CD1c-positive myeloid dendritic cell (primary cell): ENCODE measurements around the gene TIGD7.

Experiments used
- DNase-seq: peaks from one replicate; pipeline ENCODE4 v3.0.0-alpha.2; 2016; ENCODE audit errors: extremely low spot score

TIGD7 gene

GRCh38 chr16:3305109-3306068, at the start of gene TIGD7, which contains the start of gene ZNF75A:
TSS of gene TIGD7 (minus strand) at chr16:3305430. CDS start at chr16:3300614, 4,816 bp downstream.
TSS of gene ZNF75A (plus strand) at chr16:3305497. CDS start at chr16:3308429, 2,932 bp downstream.
- DNase-seq, result peak; percentile 92

GRCh38 chr16:3349175-3349574, 43.9 kb upstream of the TIGD7 start:
- DNase-seq, result no peak

GRCh38 chr16:3348547-3349167, 43.4 kb upstream of the TIGD7 start:
- DNase-seq, result no peak

GRCh38 chr16:3347586-3347985, 42.4 kb upstream of the TIGD7 start:
- no peak for DNase-seq

GRCh38 chr16:3346041-3346440, 40.8 kb upstream of the TIGD7 start:
- DNase-seq, result no peak

- DNase-seq, result no peak
Observed at GRCh38 chr16:3328643-3329042, 23.4 kb upstream of the TIGD7 start.

- DNase-seq, result no peak
Observed at GRCh38 chr16:3328104-3328503, 22.9 kb upstream of the TIGD7 start.

GRCh38 chr16:3327514-3327913, 22.3 kb upstream of the TIGD7 start:
- no peak for DNase-seq

GRCh38 chr16:3321816-3322215, 16.6 kb upstream of the TIGD7 start:
- DNase-seq, result no peak

GRCh38 chr16:3317315-3317999, 12.2 kb upstream of the TIGD7 start:
- peak; percentile 5 for DNase-seq

GRCh38 chr16:3311496-3311895, 6.3 kb upstream of the TIGD7 start:
- DNase-seq, result no peak

- DNase-seq, result no peak
Observed at GRCh38 chr16:3306078-3306477, 848 bp upstream of the TIGD7 start.

- DNase-seq, result no peak
Observed at GRCh38 chr16:3304370-3304769, 860 bp downstream of the TIGD7 start.

- no peak for DNase-seq
Observed at GRCh38 chr16:3295783-3296182, 9.4 kb downstream of the TIGD7 start.

- DNase-seq, result no peak
Observed at GRCh38 chr16:3295209-3295608, 10.0 kb downstream of the TIGD7 start.

GRCh38 chr16:3292604-3293003, 12.6 kb downstream of the TIGD7 start:
- no peak for DNase-seq

GRCh38 chr16:3289998-3290673, 15.1 kb downstream of the TIGD7 start:
- no peak for DNase-seq

GRCh38 chr16:3285131-3285530, 20.1 kb downstream of the TIGD7 start:
- DNase-seq, result no peak

- peak; percentile 51 for DNase-seq
Observed at GRCh38 chr16:3283543-3284447, 21.4 kb downstream of the TIGD7 start.

GRCh38 chr16:3282730-3283542, 22.3 kb downstream of the TIGD7 start, which contains the start of gene ZNF263:
TSS of gene ZNF263 (plus strand) at chr16:3283491. CDS start at chr16:3283819, 328 bp downstream.
- peak; percentile 98 for DNase-seq
